Activated T-cell treated with anti-CD3 and anti-CD28 coated beads, Interleukin-2, amount 50 U/mL, for 24 hours (primary cell): Measurements from ENCODE around the gene HSD17B12.

Experiments
- DNase-seq: peaks from one replicate; pipeline ENCODE4 v3.0.0-alpha.2; 2020
- H3K27ac Mint-ChIP-seq: 2 replicates; pipeline ENCODE4 v1.8.0; 2020; ENCODE audit warnings: mild to moderate bottlenecking, mixed read lengths
- H3K27me3 Mint-ChIP-seq: 2 replicates; pipeline ENCODE4 v1.8.0; 2020; ENCODE audit warnings: mixed read lengths
- H3K36me3 Mint-ChIP-seq: 2 replicates; pipeline ENCODE4 v1.8.0; 2020; ENCODE audit warnings: low read depth, mixed read lengths
- H3K4me1 Mint-ChIP-seq: 2 replicates; pipeline ENCODE4 v1.8.0; 2020; ENCODE audit warnings: low read depth, mixed read lengths
- H3K4me3 Mint-ChIP-seq: 2 replicates; pipeline ENCODE4 v1.8.0; 2020; ENCODE audit warnings: mild to moderate bottlenecking, moderate library complexity, mixed read lengths
- H3K9me3 Mint-ChIP-seq: 2 replicates; pipeline ENCODE4 v1.8.0; 2020; ENCODE audit warnings: mixed read lengths

HSD17B12 gene

DNA sequence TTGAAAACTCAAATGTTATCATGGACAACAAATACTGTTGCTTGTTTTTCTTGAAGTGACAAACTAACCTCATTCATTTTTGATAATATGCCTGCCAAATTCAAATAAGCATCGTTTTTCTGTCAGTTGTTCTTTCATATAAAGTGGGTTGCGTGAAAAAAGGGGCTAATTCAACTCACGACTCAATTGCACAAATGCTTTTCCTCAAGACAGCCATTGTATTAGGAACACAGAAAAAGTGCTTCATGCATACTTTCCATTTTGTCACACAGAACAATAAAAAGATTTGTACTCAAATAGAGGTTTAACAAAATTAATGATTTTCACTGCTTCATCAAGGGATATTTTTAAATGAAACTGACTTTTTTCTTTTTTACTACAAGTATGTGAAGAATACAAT lies 105.5 kb downstream of the HSD17B12 start:
- no peak overlapping the region for H3K4me3 Mint-ChIP-seq
- H3K27ac Mint-ChIP-seq, result no peak overlapping the region
- peaks cover 25% of the 10 kb centered on the region for H3K9me3 Mint-ChIP-seq
- DNase-seq, result no peak
- no peaks in the 10 kb centered on the region for H3K27me3 Mint-ChIP-seq
- H3K36me3 Mint-ChIP-seq, result peaks cover 65% of the 10 kb centered on the region
- no peaks in the 10 kb centered on the region for H3K4me1 Mint-ChIP-seq

DNA sequence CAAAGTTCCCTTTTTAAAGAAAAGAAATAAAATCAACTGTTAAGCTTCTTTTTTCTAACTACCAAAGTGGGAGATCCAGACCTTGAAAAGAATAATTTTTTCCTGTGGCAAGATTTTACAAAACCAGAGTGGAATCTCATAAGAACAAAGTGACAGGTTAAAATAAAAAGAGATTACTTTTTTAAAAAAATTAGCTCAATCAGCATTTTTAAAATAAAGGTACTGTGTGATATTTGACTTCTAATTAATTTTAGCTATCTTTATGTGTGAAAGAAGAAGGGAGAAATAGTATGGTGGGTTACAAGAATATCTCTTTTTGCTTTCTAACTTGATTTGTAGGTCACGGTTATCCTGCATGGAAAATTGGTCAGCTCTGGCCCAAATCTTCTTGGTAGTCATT lies 107.3 kb downstream of the HSD17B12 start:
- H3K27ac Mint-ChIP-seq, result no peak overlapping the region
- no peaks in the 10 kb centered on the region for H3K4me1 Mint-ChIP-seq
- no peak for DNase-seq
- H3K9me3 Mint-ChIP-seq, result peaks cover 21% of the 10 kb centered on the region
- no peak overlapping the region for H3K4me3 Mint-ChIP-seq
- H3K36me3 Mint-ChIP-seq, result peaks cover 55% of the 10 kb centered on the region
- no peaks in the 10 kb centered on the region for H3K27me3 Mint-ChIP-seq

DNA sequence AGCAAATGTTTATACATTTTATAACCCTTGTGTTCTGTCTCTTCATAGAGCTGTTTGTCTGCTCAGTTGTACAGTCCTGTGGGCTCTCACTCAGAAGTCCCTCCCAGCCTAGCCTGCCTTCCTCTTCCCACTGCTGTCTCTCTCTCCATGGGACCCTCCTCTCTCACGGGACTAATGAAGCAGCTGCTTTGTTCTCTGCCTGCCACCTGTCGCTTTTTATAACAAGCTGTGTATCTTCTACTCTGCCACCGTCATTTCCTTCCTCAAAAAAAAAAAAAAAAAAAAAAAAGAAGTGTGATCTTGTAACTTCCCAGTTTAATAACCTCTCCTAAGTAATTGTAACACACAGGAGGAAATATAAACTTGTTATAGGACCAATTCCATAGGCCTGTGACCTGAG lies 107.9 kb downstream of the HSD17B12 start:
- Mint-ChIP-seq H3K4me3 (no peak overlapping the region), H3K27ac (no peak overlapping the region)

DNA sequence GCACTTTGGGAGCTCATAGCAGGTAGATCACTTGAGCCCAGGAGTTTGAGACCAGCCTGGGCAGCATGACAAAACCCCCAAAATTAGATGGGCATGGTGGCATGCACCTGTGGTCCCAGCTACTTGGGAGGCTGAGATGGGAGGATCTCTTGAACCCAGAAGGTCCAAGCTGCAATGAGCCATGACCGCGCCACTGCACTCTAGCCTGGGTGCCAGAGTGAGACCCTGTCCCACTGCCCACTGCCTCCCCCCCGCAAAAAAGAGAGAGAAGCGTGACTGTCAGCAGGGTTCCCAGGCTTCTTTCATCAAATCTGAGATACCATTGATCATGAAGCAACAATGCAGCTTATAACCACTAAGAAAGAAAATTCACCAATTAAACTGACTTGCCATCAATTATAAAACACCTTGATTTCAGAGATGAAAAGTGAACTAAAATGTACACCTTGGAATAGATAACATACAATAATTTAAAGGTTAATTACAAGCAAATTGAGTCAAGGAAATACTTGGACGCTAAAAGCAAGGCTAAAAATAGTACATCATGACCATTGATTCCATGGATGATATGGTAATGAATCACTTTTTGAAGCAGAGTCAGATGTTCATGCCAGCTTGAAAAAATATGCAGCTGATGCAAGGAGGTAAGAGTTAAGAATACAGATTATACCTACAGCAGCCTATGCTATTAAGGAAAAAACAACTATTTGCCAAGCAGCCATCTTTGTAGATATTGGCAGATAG lies 109.3 kb downstream of the HSD17B12 start:
- H3K4me3 Mint-ChIP-seq, result no peak overlapping the region
- peaks cover 10% of the 10 kb centered on the region for H3K9me3 Mint-ChIP-seq
- peaks cover 48% of the 10 kb centered on the region for H3K36me3 Mint-ChIP-seq
- H3K4me1 Mint-ChIP-seq, result no peaks in the 10 kb centered on the region
- DNase-seq, result no peak
- no peaks in the 10 kb centered on the region for H3K27me3 Mint-ChIP-seq
- no peak overlapping the region for H3K27ac Mint-ChIP-seq

More for the DNA sequence above, 107.9 kb downstream of the HSD17B12 start:
- no peaks in the 10 kb centered on the region for H3K27me3 Mint-ChIP-seq
- peaks cover 18% of the 10 kb centered on the region for H3K9me3 Mint-ChIP-seq
- no peaks in the 10 kb centered on the region for H3K4me1 Mint-ChIP-seq
- no peak for DNase-seq
- peaks cover 51% of the 10 kb centered on the region for H3K36me3 Mint-ChIP-seq

DNA sequence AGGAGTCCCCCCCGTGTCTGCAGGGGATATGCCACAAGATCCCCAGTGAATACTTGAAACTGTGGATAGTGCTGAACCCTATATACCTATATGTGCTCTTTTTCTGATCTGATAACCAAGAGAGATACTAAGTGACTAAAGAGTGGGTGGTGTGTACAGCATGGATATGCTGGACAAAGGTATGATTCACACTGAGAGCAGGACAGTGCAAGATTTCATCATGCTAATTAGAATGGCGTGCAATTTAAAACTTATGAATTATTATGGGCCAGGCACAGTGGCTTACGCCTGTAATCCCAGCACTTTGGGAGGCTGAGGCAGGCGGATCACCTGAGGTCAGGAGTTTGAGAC lies 109.9 kb downstream of the HSD17B12 start:
- H3K4me1 Mint-ChIP-seq, result no peaks in the 10 kb centered on the region
- no peak overlapping the region for H3K27ac Mint-ChIP-seq
- H3K27me3 Mint-ChIP-seq, result no peaks in the 10 kb centered on the region
- peaks cover 51% of the 10 kb centered on the region for H3K36me3 Mint-ChIP-seq
- no peak for DNase-seq
- no peak overlapping the region for H3K4me3 Mint-ChIP-seq
- peaks cover 7% of the 10 kb centered on the region for H3K9me3 Mint-ChIP-seq

DNA sequence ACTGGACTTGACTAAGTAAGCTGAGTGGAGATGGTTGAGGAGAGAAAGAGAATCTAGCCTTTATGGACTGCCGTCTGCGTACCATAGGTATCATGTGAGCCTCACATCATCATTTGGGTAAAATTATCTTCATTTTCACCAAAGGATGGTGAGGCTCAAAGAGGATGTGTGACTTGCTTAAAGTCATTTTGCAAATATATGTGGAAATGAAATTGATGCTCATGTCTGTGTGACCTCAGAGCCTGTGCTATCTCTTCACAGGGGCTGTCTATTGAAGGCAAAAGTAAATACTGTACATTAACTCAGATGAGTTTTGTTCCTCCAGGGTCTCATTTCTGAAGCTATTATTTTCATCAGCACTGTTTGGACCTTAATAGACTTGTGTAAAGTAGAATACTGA lies 116.8 kb downstream of the HSD17B12 start:
- Mint-ChIP-seq H3K9me3 (no peaks in the 10 kb centered on the region), H3K4me3 (no peak overlapping the region), H3K27ac (no peak overlapping the region), H3K27me3 (no peaks in the 10 kb centered on the region), H3K36me3 (peaks cover 66% of the 10 kb centered on the region), H3K4me1 (no peaks in the 10 kb centered on the region)
- no peak for DNase-seq

DNA sequence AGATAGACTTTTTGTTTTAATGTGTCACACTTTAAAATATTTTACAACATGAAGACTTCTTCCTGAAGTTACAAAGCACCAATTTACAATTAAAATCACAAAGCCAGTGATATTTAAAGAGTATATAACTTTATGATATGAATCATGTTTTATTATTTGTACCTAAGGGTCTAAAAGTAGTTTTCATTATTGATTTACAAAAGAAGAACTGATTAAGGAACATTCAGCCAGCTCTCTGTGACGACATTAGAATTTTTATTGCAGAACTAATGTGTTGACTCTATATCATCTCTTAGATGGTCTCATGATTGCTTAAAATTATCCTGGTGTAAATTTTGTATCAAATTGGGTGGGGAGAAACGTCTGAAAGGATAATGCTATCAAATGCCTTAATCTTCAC lies 117.3 kb downstream of the HSD17B12 start:
- Mint-ChIP-seq H3K36me3 (peaks cover 65% of the 10 kb centered on the region), H3K27ac (no peak overlapping the region), H3K4me3 (no peak overlapping the region)

DNA sequence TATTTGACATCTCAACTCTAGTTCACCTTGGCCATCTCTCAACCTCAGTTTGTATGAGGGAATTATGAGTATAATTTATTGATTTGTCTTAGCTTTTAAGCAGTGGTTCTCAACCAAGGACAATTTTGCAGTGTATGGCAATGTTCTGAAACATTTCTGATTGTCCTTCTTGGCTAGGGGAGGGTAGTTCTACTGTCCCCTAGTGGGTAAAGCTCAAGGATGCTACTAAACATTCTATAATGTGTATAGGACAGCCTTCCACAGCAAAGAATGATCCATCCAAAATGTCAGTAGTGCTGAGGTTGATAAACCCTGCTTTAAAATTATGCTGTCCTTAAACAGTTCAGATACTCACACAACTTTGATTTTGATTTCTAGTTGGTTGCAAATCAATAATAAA lies 122.0 kb downstream of the HSD17B12 start:
- Mint-ChIP-seq H3K4me3 (no peak overlapping the region), H3K27ac (no peak overlapping the region), H3K27me3 (no peaks in the 10 kb centered on the region), H3K36me3 (peaks cover 74% of the 10 kb centered on the region), H3K9me3 (peaks cover 13% of the 10 kb centered on the region), H3K4me1 (no peaks in the 10 kb centered on the region)
- DNase-seq, result no peak

More for the DNA sequence above, 117.3 kb downstream of the HSD17B12 start:
- no peaks in the 10 kb centered on the region for H3K9me3 Mint-ChIP-seq
- H3K4me1 Mint-ChIP-seq, result no peaks in the 10 kb centered on the region
- DNase-seq, result no peak
- H3K27me3 Mint-ChIP-seq, result no peaks in the 10 kb centered on the region

DNA sequence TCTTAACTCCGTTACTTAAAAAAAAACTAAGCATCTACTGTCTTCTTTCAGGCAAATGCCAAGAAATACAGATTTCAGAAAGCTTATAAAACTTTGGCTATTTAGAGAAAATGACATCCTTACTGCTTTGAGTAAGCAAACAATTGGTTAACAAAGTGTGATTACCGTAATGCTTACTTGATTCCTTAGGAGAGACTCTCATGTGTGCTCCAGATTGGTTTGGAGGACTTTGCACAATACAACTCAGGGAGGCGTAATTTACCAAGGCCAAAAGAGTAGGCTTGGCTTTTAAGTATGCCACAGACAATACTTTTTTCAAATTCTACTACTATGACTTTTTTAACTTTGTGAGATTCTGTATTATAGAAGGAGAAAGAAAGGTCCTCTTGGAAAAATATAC lies 123.2 kb downstream of the HSD17B12 start:
- Mint-ChIP-seq H3K27ac (no peak overlapping the region), H3K4me3 (no peak overlapping the region), H3K27me3 (no peaks in the 10 kb centered on the region), H3K4me1 (no peaks in the 10 kb centered on the region), H3K9me3 (peaks cover 13% of the 10 kb centered on the region), H3K36me3 (peaks cover 67% of the 10 kb centered on the region)
- no peak for DNase-seq

DNA sequence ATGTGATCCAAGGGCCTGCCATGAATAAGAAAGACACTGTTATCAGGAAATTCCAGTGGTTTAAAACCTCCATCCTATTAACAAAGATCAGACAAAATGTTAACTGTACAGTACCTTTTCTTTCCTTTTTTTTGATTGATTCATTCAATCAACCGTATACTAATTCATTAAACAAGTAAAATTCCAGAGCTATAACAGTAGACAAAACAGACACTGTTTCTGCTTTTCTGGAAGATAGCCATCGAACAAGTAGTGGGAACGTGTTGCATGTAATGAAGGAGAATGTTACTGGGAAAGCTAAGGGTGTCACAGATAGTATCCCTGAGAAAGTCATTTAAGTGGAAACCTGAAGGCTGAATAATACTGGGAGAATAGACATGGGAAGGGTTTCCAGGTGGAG lies 126.4 kb downstream of the HSD17B12 start:
- peaks cover 13% of the 10 kb centered on the region for H3K9me3 Mint-ChIP-seq
- no peak overlapping the region for H3K27ac Mint-ChIP-seq
- peaks cover 41% of the 10 kb centered on the region for H3K36me3 Mint-ChIP-seq
- no peak overlapping the region for H3K4me3 Mint-ChIP-seq
- DNase-seq, result no peak
- no peaks in the 10 kb centered on the region for H3K4me1 Mint-ChIP-seq
- H3K27me3 Mint-ChIP-seq, result no peaks in the 10 kb centered on the region

DNA sequence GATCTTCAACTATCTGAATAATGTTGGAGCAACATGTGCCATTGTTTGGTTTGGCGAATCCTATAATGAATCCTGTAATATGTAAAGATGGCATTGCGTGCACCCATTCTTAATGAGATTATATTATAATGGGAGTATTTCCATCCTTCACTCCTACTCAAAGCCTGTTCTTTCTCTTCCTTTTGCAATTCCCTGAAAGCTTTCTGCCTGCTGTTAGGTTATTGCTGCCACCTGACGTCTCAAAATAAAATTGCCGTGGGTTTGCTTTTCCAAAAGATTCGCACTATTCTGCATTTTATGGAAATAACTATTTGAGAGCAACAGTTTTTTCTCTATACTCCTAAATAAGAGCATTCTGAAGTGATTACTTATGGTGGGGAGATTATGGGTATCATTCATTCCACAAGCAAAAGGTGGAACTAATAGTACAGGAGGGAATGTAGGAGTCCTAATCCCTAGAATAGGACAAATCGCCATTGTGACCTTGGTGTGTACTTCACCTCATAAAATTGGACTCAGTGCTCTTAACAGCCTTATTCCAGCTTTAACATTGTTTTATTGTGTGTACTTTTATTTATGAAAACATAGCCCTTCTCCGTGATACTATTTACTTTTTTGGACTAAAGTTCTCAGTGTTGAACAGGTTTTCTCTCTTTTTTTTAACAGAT lies 130.5 kb downstream of the HSD17B12 start:
- H3K36me3 Mint-ChIP-seq, result peaks cover 26% of the 10 kb centered on the region
- peaks cover 1% of the 10 kb centered on the region for H3K9me3 Mint-ChIP-seq
- H3K27me3 Mint-ChIP-seq, result no peaks in the 10 kb centered on the region
- H3K4me3 Mint-ChIP-seq, result no peak overlapping the region
- no peak for DNase-seq
- no peaks in the 10 kb centered on the region for H3K4me1 Mint-ChIP-seq
- no peak overlapping the region for H3K27ac Mint-ChIP-seq

DNA sequence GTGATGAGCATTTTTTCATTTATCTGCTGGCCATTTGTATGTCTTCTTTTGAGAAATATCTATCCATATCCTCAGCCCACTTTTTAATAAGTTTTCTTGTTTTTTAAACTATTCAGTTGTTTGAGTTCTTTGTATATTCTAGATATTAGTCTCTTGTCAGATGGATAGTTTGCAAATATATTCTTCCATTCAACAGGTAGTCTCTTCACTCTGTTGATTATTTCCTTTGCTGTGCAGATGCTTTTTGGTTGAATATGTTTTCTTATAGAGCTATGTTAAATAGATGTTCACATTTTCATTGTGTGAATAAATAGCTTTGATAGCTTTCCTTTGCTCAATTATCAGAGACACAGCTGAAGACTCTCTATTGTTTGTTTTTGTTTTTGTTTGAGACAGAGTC lies 131.9 kb downstream of the HSD17B12 start:
- Mint-ChIP-seq H3K4me1 (no peaks in the 10 kb centered on the region), H3K9me3 (no peaks in the 10 kb centered on the region), H3K27ac (no peak overlapping the region), H3K4me3 (no peak overlapping the region), H3K36me3 (peaks cover 29% of the 10 kb centered on the region), H3K27me3 (no peaks in the 10 kb centered on the region)
- no peak for DNase-seq

DNA sequence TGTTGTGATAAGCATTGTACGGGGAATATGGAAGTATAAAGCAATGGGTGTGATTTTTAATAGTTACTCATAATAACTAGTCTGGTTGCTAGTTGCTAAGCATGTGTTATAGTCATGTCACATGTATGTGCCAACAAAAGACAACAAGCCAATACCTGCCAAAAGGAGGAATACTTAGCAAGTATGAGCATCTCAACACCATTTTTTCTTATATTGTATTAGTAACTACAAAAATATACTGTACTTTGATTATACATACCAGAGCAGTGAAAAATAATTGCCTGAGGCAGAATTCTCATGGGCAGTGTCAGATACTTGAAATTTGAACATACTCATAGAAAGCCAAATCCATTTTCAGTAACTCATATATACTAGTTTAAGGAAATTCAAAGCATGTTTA lies 137.7 kb downstream of the HSD17B12 start:
- Mint-ChIP-seq H3K36me3 (peaks cover 67% of the 10 kb centered on the region), H3K9me3 (no peaks in the 10 kb centered on the region), H3K4me1 (no peaks in the 10 kb centered on the region), H3K4me3 (no peak overlapping the region), H3K27me3 (no peaks in the 10 kb centered on the region), H3K27ac (no peak overlapping the region)
- DNase-seq, result no peak

DNA sequence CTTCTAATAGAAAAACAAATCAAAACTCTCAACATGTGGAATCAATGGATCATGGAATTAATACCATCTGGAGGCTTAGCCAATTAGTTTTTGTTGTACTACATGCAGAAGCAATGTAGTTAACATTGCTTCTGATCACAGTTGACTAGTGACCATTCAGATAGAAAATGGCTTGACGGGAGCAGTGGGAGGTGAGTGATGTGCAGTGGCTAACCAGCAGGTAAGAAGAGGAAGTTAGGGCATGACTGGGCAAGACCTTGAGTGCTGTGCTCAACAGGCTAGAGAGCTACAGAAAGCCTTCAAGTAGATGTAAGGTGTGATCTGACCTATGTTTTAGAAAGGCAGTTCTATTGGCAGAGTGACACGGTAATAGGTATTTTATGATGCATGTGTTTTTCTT lies 139.4 kb downstream of the HSD17B12 start:
- no peak overlapping the region for H3K27ac Mint-ChIP-seq
- H3K27me3 Mint-ChIP-seq, result no peaks in the 10 kb centered on the region
- H3K4me3 Mint-ChIP-seq, result no peak overlapping the region
- no peaks in the 10 kb centered on the region for H3K4me1 Mint-ChIP-seq
- peaks cover 72% of the 10 kb centered on the region for H3K36me3 Mint-ChIP-seq
- DNase-seq, result no peak
- no peaks in the 10 kb centered on the region for H3K9me3 Mint-ChIP-seq

DNA sequence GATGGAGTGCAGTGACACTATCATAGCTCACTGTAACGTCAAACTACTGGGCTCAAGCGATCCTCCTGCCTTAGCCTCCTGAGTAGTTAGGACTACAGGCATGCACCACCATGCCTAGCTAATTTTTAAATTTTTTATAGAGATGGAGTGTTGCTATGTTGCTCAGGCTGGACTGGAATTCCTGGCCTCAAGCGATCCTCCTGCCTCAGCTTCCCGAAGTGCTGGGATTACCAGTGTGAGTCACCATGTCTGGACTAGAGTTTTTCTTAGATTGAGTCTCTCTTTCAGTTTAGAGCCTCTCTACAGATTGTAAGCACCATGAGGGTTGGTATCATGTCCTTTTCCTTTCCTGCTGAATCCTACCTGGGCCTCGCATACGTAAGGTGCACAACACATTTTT lies 142.8 kb downstream of the HSD17B12 start:
- no peak overlapping the region for H3K27ac Mint-ChIP-seq
- peaks cover 3% of the 10 kb centered on the region for H3K4me1 Mint-ChIP-seq
- no peaks in the 10 kb centered on the region for H3K27me3 Mint-ChIP-seq
- H3K4me3 Mint-ChIP-seq, result no peak overlapping the region
- H3K36me3 Mint-ChIP-seq, result peaks cover 44% of the 10 kb centered on the region
- H3K9me3 Mint-ChIP-seq, result no peaks in the 10 kb centered on the region
- DNase-seq, result no peak
